HEK293T (cell line): ENCODE results near the gene MAP1LC3A.

Source experiments
- BHLHE40 ChIP-seq: fragments of 450-650 bp; IDR thresholded peaks from 2 replicates; pipeline ENCODE4 v1.6.1; 2016; ENCODE audit warnings: mild to moderate bottlenecking, moderate library complexity, borderline replicate concordance
- ELF4 ChIP-seq: fragments of 450-650 bp; IDR thresholded peaks from 2 replicates; pipeline ENCODE4 v1.6.1; 2017; ENCODE audit warnings: antibody characterized with exemption
- FOXA1 ChIP-seq: fragments of 450-650 bp; IDR thresholded peaks from 2 replicates; pipeline ENCODE4 v1.6.1; 2016; ENCODE audit warnings: mild to moderate bottlenecking
- FOXM1 ChIP-seq: fragments of 450-650 bp; IDR thresholded peaks from 2 replicates; pipeline ENCODE4 v1.6.1; 2017; ENCODE audit warnings: mild to moderate bottlenecking, borderline replicate concordance
- HDGF ChIP-seq: fragments of 450-650 bp; IDR thresholded peaks from 2 replicates; pipeline ENCODE4 v1.6.1; 2017; ENCODE audit warnings: antibody characterized with exemption, borderline replicate concordance
- LEF1 ChIP-seq: fragments of 450-650 bp; IDR thresholded peaks from 2 replicates; pipeline ENCODE4 v1.6.1; 2017; ENCODE audit warnings: mild to moderate bottlenecking, borderline replicate concordance
- SP1 ChIP-seq: fragments of 450-650 bp; IDR thresholded peaks from 2 replicates; pipeline ENCODE4 v1.6.1; 2017
- TARDBP ChIP-seq: fragments of 450-650 bp; IDR thresholded peaks from 2 replicates; pipeline ENCODE4 v1.6.1; 2016
- TF ChIP-seq, protein P1 (sequence below): fragments of 450-650 bp; IDR thresholded peaks from 2 replicates; pipeline ENCODE4 v1.6.1; 2016

DNA sequence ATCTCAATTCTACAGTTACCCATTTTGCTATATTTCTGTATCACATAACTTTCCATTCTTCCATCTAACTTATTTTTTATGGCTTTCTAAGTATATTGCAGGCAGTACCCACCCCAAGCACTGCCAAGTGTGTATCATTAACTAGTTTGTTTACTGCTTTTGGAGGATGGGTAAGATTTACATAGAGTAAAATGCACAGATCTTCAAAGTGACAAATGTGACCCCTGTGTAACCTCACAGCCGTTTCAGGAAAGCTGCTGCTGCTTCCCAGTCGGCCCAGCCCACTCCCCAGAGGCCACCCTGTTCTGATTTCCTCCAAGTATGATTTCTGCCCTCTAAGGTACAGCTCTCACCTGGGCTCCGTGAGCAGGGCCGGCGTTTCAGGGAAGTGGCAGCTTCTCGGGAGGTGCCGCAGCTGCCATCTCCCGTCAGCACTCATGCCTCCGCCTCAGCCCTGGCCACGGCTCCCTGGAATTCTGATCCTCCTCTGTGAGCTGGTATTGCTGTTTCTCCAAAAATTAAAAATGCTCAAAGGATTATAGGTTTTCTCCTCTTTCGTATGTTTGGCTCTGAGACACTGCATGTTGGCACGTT lies 15.0 kb upstream of the MAP1LC3A start:
- TF ChIP-seq FOXA1: no peak
- TF ChIP-seq BHLHE40: no peak
- no peak for TF ChIP-seq FOXM1
- no peak for TF ChIP-seq ELF4
- no peak for TF ChIP-seq TARDBP
- no peak for TF ChIP-seq HDGF
- TF ChIP-seq, protein P1, sequence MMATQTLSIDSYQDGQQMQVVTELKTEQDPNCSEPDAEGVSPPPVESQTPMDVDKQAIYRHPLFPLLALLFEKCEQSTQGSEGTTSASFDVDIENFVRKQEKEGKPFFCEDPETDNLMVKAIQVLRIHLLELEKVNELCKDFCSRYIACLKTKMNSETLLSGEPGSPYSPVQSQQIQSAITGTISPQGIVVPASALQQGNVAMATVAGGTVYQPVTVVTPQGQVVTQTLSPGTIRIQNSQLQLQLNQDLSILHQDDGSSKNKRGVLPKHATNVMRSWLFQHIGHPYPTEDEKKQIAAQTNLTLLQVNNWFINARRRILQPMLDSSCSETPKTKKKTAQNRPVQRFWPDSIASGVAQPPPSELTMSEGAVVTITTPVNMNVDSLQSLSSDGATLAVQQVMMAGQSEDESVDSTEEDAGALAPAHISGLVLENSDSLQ: no peak
- TF ChIP-seq SP1: no peak
- no peak for TF ChIP-seq LEF1
